OCI-LY7 (cell line): ENCODE measurements around the gene IQSEC2. TPM values are rescaled to one million over a fixed set of nuclear protein-coding genes. Genes with fewer than 3 reads are reported as not detected.

Experiments
- BruUV-seq: library from RNA; stranded (reverse); fragments of 400-500 nt; replicated peaks from 2 replicates; lab custom pipeline; 2021; lab: Mats Ljungman, UMichigan
- CTCF ChIA-PET: fragments of 300-600 bp; sonication (Branson Sonifier 250); formaldehyde crosslinking; loops from one replicate; lab custom pipeline; 2022; ENCODE audit warnings: antibody characterized with exemption; ENCODE audit not compliant: unreplicated experiment; lab: Charles Lee
- POLR2A ChIA-PET: fragments of 300-600 bp; sonication (Branson Sonifier 250); formaldehyde crosslinking; loops from one replicate; lab custom pipeline; 2022; ENCODE audit warnings: antibody characterized with exemption; lab: Charles Lee
- DNase-seq: peaks from one replicate; pipeline ENCODE4 v3.0.0-alpha.2; 2015; ENCODE audit warnings: low spot score
- H2AFZ ChIP-seq: fragments of 200-600 bp; sonication (generic), shearing (Covaris generic); 2 replicates; pipeline ENCODE4 v1.6.1; 2014; ENCODE audit warnings: mild to moderate bottlenecking, antibody characterized with exemption, low read length, moderate library complexity
- H3K27ac ChIP-seq: fragments of 200-600 bp; sonication (generic); 2 replicates; pipeline ENCODE4 v1.5.1; 2014; ENCODE audit warnings: mixed run types, low read depth, mild to moderate bottlenecking, moderate library complexity, low read length, inconsistent platforms; ENCODE audit not compliant: poor library complexity, severe bottlenecking
- H3K36me3 ChIP-seq: fragments of 200-600 bp; sonication (generic); 2 replicates; pipeline ENCODE4 v1.6.1; 2014; ENCODE audit warnings: mild to moderate bottlenecking, antibody characterized with exemption, low read length, moderate library complexity, mixed read lengths; ENCODE audit not compliant: insufficient read depth
- H3K4me1 ChIP-seq: fragments of 200-600 bp; sonication (generic); 2 replicates; pipeline ENCODE4 v1.5.1; 2014; ENCODE audit warnings: mild to moderate bottlenecking, low read length; ENCODE audit not compliant: insufficient read depth, poor library complexity, severe bottlenecking
- H3K4me2 ChIP-seq: fragments of 200-600 bp; sonication (generic); 2 replicates; pipeline ENCODE4 v1.6.1; 2014; ENCODE audit warnings: mild to moderate bottlenecking, low read length
- H3K4me3 ChIP-seq: fragments of 200-600 bp; sonication (generic); 2 replicates; pipeline ENCODE4 v1.5.1; 2014; ENCODE audit warnings: mild to moderate bottlenecking, low read depth, low read length; ENCODE audit not compliant: poor library complexity, severe bottlenecking
- H3K79me2 ChIP-seq: fragments of 200-600 bp; sonication (generic); 2 replicates; pipeline ENCODE4 v1.6.1; 2016; ENCODE audit warnings: low read depth, mild to moderate bottlenecking, low read length, moderate library complexity, mixed read lengths; ENCODE audit not compliant: insufficient read depth
- H3K9me2 ChIP-seq: fragments of 200-600 bp; sonication (generic); 2 replicates; pipeline ENCODE4 v1.6.1; 2016; ENCODE audit warnings: mild to moderate bottlenecking, low read length, mixed read lengths; ENCODE audit not compliant: insufficient read depth
- H3K9me3 ChIP-seq: fragments of 200-600 bp; sonication (generic); 2 replicates; pipeline ENCODE4 v1.6.1; 2014; ENCODE audit warnings: mild to moderate bottlenecking, mixed run types, low read length, mixed read lengths
- H4K20me1 ChIP-seq: fragments of 200-600 bp; sonication (generic); 2 replicates; pipeline ENCODE4 v1.6.1; 2014; ENCODE audit warnings: mild to moderate bottlenecking, antibody characterized with exemption, low read length, moderate library complexity, mixed read lengths; ENCODE audit not compliant: insufficient read depth
- EZH2phosphoT487 ChIP-seq: fragments of 200-600 bp; sonication (generic); IDR thresholded peaks from 2 replicates; pipeline ENCODE4 v1.6.1; 2018; ENCODE audit warnings: low read depth, borderline replicate concordance, mild to moderate bottlenecking, mixed run types, antibody characterized with exemption, low read length, moderate library complexity, mixed read lengths
- intact Hi-C: fragments of 100-400 bp; cut with micrococcal nuclease; formaldehyde crosslinking; loops from one replicate; pipeline ENCODE4 v1.10.0; 2022; ENCODE audit not compliant: unreplicated experiment
- total RNA-seq, 2 experiments: library from RNA; depleted of rRNA in 1 of 2; stranded (reverse); fragments of >200 nt in 1 of 2; shearing (Covaris generic) in 1 of 2; gene quantifications; 2 replicates each; pipeline ENCODE4 v1.2.3, GENCODE V29; 2014 to 2022
- TF ChIP-seq, protein P1 (sequence below): fragments of 200-600 bp; sonication (generic); conservative IDR thresholded peaks from 2 replicates; pipeline ENCODE4 v1.5.1; 2014; ENCODE audit warnings: mild to moderate bottlenecking, antibody characterized with exemption, low read length, moderate library complexity, mixed read lengths

Gene IQSEC2
- total RNA-seq, 2 experiments from 2014 or later, result not detected

DNA sequence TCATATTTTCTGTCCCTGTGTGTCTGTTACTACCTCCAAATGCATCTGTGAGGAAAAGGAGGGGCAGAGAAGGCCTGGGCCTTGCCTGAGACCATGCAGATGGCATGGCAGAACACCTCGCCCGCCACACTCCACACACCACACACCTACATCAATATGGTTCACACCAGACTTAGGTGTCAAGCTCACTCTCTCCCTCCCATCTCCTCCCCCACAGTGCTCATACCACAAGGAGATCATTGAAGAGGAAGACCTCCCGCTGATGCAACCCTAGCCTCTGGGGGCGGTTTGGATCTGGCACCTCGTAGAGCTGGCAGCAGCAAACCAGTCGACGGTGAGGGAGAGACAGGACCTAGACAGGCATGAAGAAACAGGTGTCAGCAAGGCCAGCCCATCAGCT, 39.8 kb downstream of the IQSEC2 start:
- no peak overlapping the region for H2AFZ ChIP-seq
- intact Hi-C loops, result no loop called here
- no TSS peak for BruUV-seq
- no peaks in the 10 kb centered on the region for H3K9me2 ChIP-seq
- H3K79me2 ChIP-seq, result no peaks in the 10 kb centered on the region
- H3K36me3 ChIP-seq, result no peaks in the 10 kb centered on the region
- H3K9me3 ChIP-seq, result no peaks in the 10 kb centered on the region
- no peak overlapping the region for H3K27ac ChIP-seq
- no peaks in the 10 kb centered on the region for H3K4me1 ChIP-seq
- CTCF ChIA-PET, result no interaction called here
- TF ChIP-seq, protein P1, sequence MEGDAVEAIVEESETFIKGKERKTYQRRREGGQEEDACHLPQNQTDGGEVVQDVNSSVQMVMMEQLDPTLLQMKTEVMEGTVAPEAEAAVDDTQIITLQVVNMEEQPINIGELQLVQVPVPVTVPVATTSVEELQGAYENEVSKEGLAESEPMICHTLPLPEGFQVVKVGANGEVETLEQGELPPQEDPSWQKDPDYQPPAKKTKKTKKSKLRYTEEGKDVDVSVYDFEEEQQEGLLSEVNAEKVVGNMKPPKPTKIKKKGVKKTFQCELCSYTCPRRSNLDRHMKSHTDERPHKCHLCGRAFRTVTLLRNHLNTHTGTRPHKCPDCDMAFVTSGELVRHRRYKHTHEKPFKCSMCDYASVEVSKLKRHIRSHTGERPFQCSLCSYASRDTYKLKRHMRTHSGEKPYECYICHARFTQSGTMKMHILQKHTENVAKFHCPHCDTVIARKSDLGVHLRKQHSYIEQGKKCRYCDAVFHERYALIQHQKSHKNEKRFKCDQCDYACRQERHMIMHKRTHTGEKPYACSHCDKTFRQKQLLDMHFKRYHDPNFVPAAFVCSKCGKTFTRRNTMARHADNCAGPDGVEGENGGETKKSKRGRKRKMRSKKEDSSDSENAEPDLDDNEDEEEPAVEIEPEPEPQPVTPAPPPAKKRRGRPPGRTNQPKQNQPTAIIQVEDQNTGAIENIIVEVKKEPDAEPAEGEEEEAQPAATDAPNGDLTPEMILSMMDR, result no peak
- no peak for TF ChIP-seq EZH2phosphoT487
- no peak overlapping the region for H3K4me3 ChIP-seq
- H3K4me2 ChIP-seq, result no peak overlapping the region
- DNase-seq, result no peak
- POLR2A ChIA-PET, result no interaction called here
- H4K20me1 ChIP-seq, result no peaks in the 10 kb centered on the region

DNA sequence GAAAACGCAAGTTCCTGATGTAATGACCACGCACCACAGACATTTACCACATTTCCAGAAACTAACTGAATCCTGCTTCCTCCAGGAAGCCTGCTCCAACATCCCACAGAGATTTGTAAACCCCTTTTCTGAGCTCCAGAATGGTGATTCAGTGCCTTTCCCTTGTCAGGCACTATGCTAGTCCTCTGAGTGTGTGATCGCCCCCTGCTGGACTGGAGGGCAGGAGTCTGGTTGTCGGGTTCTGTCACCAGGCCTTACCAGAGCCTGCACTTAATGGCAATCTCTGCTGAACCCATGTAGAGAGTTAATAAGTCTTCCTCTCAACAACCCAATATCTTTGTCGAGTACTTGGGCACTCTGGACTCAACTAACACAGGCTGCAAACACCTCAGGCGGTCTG, 41.9 kb downstream of the IQSEC2 start:
- Histone ChIP-seq H3K4me1 (no peaks in the 10 kb centered on the region), H3K9me3 (no peaks in the 10 kb centered on the region), H3K4me2 (no peak overlapping the region), H3K79me2 (no peaks in the 10 kb centered on the region), H2AFZ (no peak overlapping the region; the same call in 1 of the 2 replicates), H3K9me2 (no peaks in the 10 kb centered on the region), H3K36me3 (no peaks in the 10 kb centered on the region), H3K4me3 (no peak overlapping the region), H3K27ac (no peak overlapping the region), H4K20me1 (no peaks in the 10 kb centered on the region)
- ChIA-PET POLR2A (interaction anchor here (0.6 kb wide), 1 partner anchor 10 kb away, joined by 3 read pairs; no protein-coding TSS in a partner anchor), CTCF (no interaction called here)
- BruUV-seq, result no TSS peak
- no peak for TF ChIP-seq EZH2phosphoT487
- TF ChIP-seq, protein P1, result peak; percentile 66
- intact Hi-C loops, result no loop called here
- peak; percentile 26 for DNase-seq

DNA sequence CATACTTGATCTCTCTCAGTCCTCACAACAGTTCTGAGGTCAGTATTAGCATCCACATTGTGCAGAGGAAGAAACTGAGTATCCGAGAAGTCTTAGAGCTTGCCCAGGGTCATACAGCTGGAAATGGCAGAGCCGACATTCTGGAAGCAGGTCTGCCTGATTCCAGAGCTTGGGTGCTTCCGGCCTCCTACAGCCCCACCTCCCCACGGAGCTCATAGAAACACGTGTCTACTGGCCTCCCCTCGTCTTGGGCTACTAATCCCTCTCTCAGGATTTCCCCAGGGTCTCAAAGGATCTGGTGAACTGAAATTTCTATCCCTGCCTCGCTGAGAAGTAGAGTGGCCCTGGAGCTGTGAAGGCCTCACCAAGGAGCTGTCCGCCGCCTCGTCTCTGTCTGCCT, 44.3 kb downstream of the IQSEC2 start:
- H2AFZ ChIP-seq, result no peak overlapping the region
- H3K27ac ChIP-seq, result no peak overlapping the region
- H4K20me1 ChIP-seq, result no peaks in the 10 kb centered on the region
- no peak overlapping the region for H3K4me3 ChIP-seq
- CTCF ChIA-PET, result no interaction called here
- TF ChIP-seq, protein P1, result no peak
- TF ChIP-seq EZH2phosphoT487, result no peak
- H3K9me3 ChIP-seq, result no peaks in the 10 kb centered on the region
- POLR2A ChIA-PET, result interaction anchor here (0.9 kb wide), 1 partner anchor 12 kb away, joined by 3 read pairs; the partner anchor contains the start of gene KDM5C
- intact Hi-C loops, result no loop called here
- BruUV-seq, result no TSS peak
- no peaks in the 10 kb centered on the region for H3K79me2 ChIP-seq
- no peaks in the 10 kb centered on the region for H3K9me2 ChIP-seq
- H3K4me1 ChIP-seq, result no peaks in the 10 kb centered on the region
- DNase-seq, result no peak
- H3K4me2 ChIP-seq, result no peak overlapping the region
- no peaks in the 10 kb centered on the region for H3K36me3 ChIP-seq
